HepG2 (cell line): Measurements from ENCODE around the gene HEATR5B.

Experiments used
- TFAP4 ChIP-seq: sonication (generic); IDR thresholded peaks from 2 replicates; pipeline ENCODE4 v1.6.1; 2016; ENCODE audit warnings: low read depth, borderline replicate concordance
- ZFP62 ChIP-seq: sonication (generic); formaldehyde crosslinking; IDR thresholded peaks from 2 replicates; pipeline ENCODE4 v1.4.0; 2020; ENCODE audit warnings: missing genetic modification reagents
- TF ChIP-seq, protein P1 (sequence below): sonication (generic); formaldehyde crosslinking; IDR thresholded peaks from 2 replicates; pipeline ENCODE4 v1.5.0; 2020; ENCODE audit warnings: mild to moderate bottlenecking, missing genetic modification reagents, moderate library complexity

GRCh38 chr2:36960773-36961172, 123.4 kb downstream of the HEATR5B start:
- TF ChIP-seq, protein P1, sequence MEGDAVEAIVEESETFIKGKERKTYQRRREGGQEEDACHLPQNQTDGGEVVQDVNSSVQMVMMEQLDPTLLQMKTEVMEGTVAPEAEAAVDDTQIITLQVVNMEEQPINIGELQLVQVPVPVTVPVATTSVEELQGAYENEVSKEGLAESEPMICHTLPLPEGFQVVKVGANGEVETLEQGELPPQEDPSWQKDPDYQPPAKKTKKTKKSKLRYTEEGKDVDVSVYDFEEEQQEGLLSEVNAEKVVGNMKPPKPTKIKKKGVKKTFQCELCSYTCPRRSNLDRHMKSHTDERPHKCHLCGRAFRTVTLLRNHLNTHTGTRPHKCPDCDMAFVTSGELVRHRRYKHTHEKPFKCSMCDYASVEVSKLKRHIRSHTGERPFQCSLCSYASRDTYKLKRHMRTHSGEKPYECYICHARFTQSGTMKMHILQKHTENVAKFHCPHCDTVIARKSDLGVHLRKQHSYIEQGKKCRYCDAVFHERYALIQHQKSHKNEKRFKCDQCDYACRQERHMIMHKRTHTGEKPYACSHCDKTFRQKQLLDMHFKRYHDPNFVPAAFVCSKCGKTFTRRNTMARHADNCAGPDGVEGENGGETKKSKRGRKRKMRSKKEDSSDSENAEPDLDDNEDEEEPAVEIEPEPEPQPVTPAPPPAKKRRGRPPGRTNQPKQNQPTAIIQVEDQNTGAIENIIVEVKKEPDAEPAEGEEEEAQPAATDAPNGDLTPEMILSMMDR (CRISPR knock-in tag): no peak
- no peak for TF ChIP-seq ZFP62 (CRISPR knock-in tag)
- TF ChIP-seq TFAP4: no peak
